K562 (cell line): ENCODE data around the gene DDX51. TPM values are rescaled to one million over a fixed set of nuclear protein-coding genes. Genes with fewer than 3 reads are reported as not detected.
A peak's percentile ranks its signal among the peaks of the same experiment; 100 is the strongest.

Source experiments
- BRF1 ChIP-seq: IDR thresholded peaks from 3 replicates; pipeline ENCODE4 v1.6.1; 2011; ENCODE audit warnings: borderline replicate concordance, mild to moderate bottlenecking; ENCODE audit not compliant: insufficient read length; ENCODE audit errors: extremely low read depth
- CBFA2T2 ChIP-seq: fragments of 450-650 bp; conservative IDR thresholded peaks from 2 replicates; pipeline ENCODE4 v1.6.1; 2017; ENCODE audit warnings: mild to moderate bottlenecking
- EHMT2 ChIP-seq: fragments of 450-650 bp; IDR thresholded peaks from 2 replicates; pipeline ENCODE4 v1.6.1; 2018; ENCODE audit warnings: antibody characterized with exemption
- HLTF ChIP-seq: fragments of 450-650 bp; IDR thresholded peaks from 2 replicates; pipeline ENCODE4 v1.6.1; 2016
- HNRNPUL1 ChIP-seq: fragments of 200-400 bp; formaldehyde crosslinking; IDR thresholded peaks from 2 replicates; pipeline ENCODE4 v1.6.1; 2017; ENCODE audit warnings: low read length
- LEF1 ChIP-seq: fragments of 450-650 bp; IDR thresholded peaks from 2 replicates; pipeline ENCODE4 v1.6.1; 2016; ENCODE audit warnings: mild to moderate bottlenecking
- MLX ChIP-seq, 2 experiments: fragments of 450-650 bp in 1 of 2; sonication (generic) in 1 of 2; formaldehyde crosslinking; conservative IDR thresholded peaks; 2 replicates each; pipeline versions ENCODE4 v1.4.0 to v1.8.1; 2020 to 2022; ENCODE audit warnings: mild to moderate bottlenecking in 1 of 2, missing genetic modification reagents in 1 of 2
- MTA1 ChIP-seq: fragments of 450-650 bp; IDR thresholded peaks from 2 replicates; pipeline ENCODE4 v1.6.1; 2017; ENCODE audit warnings: borderline replicate concordance
- NCOR1 ChIP-seq: fragments of 450-650 bp; IDR thresholded peaks from 2 replicates; pipeline ENCODE4 v1.6.1; 2016; ENCODE audit warnings: mild to moderate bottlenecking, moderate library complexity
- NR3C1 ChIP-seq: sonication (generic); formaldehyde crosslinking; IDR thresholded peaks from 2 replicates; pipeline ENCODE4 v1.8.1; 2022; ENCODE audit warnings: missing genetic modification reagents
- RBM17 ChIP-seq: fragments of 200-400 bp; formaldehyde crosslinking; IDR thresholded peaks from 2 replicates; pipeline ENCODE4 v1.6.1; 2017; ENCODE audit warnings: low read depth, mild to moderate bottlenecking, low read length, borderline replicate concordance
- RUNX1 ChIP-seq: sonication (generic); IDR thresholded peaks from 2 replicates; pipeline ENCODE4 v1.6.1; 2016; ENCODE audit warnings: antibody characterized with exemption, low read depth
- TEAD1 ChIP-seq, 2 experiments: fragments of 450-650 bp in 1 of 2; sonication (generic) in 1 of 2; formaldehyde crosslinking; IDR thresholded peaks; 2 replicates each; pipeline versions ENCODE4 v1.4.0 to v1.8.0; 2020 to 2022; ENCODE audit warnings: mild to moderate bottlenecking in 2 of 2, missing genetic modification reagents in 1 of 2
- TFAP4 ChIP-seq: sonication (generic); formaldehyde crosslinking; IDR thresholded peaks from 2 replicates; pipeline ENCODE4 v1.8.0; 2022; ENCODE audit warnings: missing genetic modification reagents, mild to moderate bottlenecking, moderate library complexity, borderline replicate concordance
- ZBTB33 ChIP-seq: sonication (generic); formaldehyde crosslinking; IDR thresholded peaks from 2 replicates; pipeline ENCODE4 v1.8.1; 2023; ENCODE audit warnings: mild to moderate bottlenecking, missing genetic modification reagents
- ZC3H4 ChIP-seq: sonication (generic); formaldehyde crosslinking; IDR thresholded peaks from 2 replicates; pipeline ENCODE4 v1.9.0; 2021; ENCODE audit warnings: missing genetic modification reagents, borderline replicate concordance
- ZNF12 ChIP-seq: sonication (generic); formaldehyde crosslinking; IDR thresholded peaks from 2 replicates; pipeline ENCODE4 v1.4.0; 2020; ENCODE audit warnings: mild to moderate bottlenecking, missing genetic modification reagents
- ZNF124 ChIP-seq: sonication (generic); formaldehyde crosslinking; IDR thresholded peaks from 2 replicates; pipeline ENCODE4 v1.8.1; 2022; ENCODE audit warnings: missing genetic modification reagents
- ZNF324 ChIP-seq: fragments of 250-450 bp; sonication (Bioruptor Pico); IDR thresholded peaks from 2 replicates; pipeline ENCODE4 v1.4.0; 2020; ENCODE audit warnings: mild to moderate bottlenecking
- ZNF507 ChIP-seq: conservative IDR thresholded peaks from 2 replicates; pipeline ENCODE4 v1.6.1; 2017; ENCODE audit warnings: missing genetic modification characterization, missing compliant biosample characterization
- ZNF561 ChIP-seq: fragments of 450-650 bp; formaldehyde crosslinking; conservative IDR thresholded peaks from 2 replicates; pipeline ENCODE4 v1.4.0; 2020; ENCODE audit warnings: mild to moderate bottlenecking, moderate library complexity
- ZNF707 ChIP-seq: fragments of 250-450 bp; sonication (Bioruptor Pico); conservative IDR thresholded peaks from 2 replicates; pipeline ENCODE4 v1.8.0; 2022; ENCODE audit warnings: inconsistent platforms, mild to moderate bottlenecking, moderate library complexity
- polyA plus RNA-seq, 8 experiments: library from polyadenylated mRNA; depleted of rRNA in 4 of 8; stranded (reverse) in 5 of 8; unstranded in 3 of 8; fragments of >200 nt; fragmentation: Nextera tagmentation in 2 of 8; fragmentation: Illumina TruSeq in 1 of 8; extraction: Ambion mirVana in 2 of 8; extraction: Trizol in 1 of 8; gene quantifications; 2 replicates each; pipeline versions ENCODE4 v1.2.1 to v1.2.3, GENCODE V29; 2011 to 2014; ENCODE audit warnings: inconsistent platforms in 1 of 8, missing spikeins in 1 of 8
- total RNA-seq, 7 experiments: library from RNA; depleted of rRNA in 6 of 7; stranded (reverse); fragments of >200 nt in 6 of 7; fragmentation: Illumina TruSeq in 2 of 7; extraction: Trizol in 2 of 7; gene quantifications; 2 replicates each; pipeline versions ENCODE4 v1.2.1 to v1.2.3, GENCODE V29; 2011 to 2021; ENCODE audit warnings: low replicate concordance in 1 of 7
- TF ChIP-seq, protein P1 (sequence below), 2 experiments: fragments of 450-650 bp in 1 of 2; sonication (generic) in 1 of 2; formaldehyde crosslinking in 1 of 2; IDR thresholded peaks in 1 of 2; conservative IDR thresholded peaks in 1 of 2; 2 replicates each; pipeline versions ENCODE4 v1.6.1 to v1.8.1; 2016 to 2023; ENCODE audit warnings: mild to moderate bottlenecking in 2 of 2, moderate library complexity in 2 of 2, inconsistent platforms in 1 of 2, missing genetic modification reagents in 1 of 2

DDX51 gene
- total and polyA plus RNA-seq, 9 of the 15 experiments (the other 6 are each of a cell fraction or from before 2014, with no cell fraction given) = 1.1 to 35.9 (median 12.4) TPM

DNA sequence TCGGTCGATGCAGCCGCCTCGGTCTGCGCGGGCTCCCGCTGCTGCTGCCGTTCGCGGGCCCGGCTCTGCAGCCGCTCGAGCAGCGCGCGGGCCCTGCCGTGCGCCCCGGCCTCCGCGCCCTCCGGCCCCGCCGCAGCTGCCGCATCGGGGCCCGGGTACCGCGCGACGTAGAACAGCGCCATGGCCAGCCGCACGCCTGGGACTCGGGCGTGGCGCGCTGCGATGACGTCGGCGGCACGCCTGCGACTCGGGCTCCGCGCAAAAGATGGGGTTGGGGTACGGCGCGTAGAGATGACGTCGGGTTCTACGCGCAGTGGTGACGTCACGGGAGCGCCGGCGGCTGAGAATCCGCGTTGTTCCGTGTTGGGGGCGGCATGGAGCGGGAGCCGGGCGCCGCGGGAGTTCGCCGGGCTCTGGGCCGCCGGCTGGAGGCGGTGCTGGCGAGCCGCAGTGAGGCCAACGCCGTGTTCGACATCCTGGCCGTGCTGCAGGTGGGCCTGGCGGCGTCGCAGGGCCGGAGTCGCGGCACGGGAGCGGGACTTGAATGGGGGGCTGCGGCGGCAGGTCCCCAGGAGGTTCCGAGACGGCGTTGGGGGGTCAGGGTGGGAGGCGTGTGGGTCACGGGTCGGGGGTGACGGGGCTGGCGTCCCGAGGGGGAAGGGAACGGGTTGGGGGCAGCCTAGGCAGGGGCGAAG is at the start of gene DDX51, which contains the start of gene NOC4L (continued):
- TF ChIP-seq MLX (CRISPR knock-in tag; conservative IDR thresholded peaks at IDR 0.05) = no peak
- TF ChIP-seq ZNF124 (CRISPR knock-in tag) = no peak
- no peak for TF ChIP-seq NR3C1
- TF ChIP-seq MTA1 = peak; percentile 100
- peak; percentile 94 for TF ChIP-seq TFAP4 (CRISPR knock-in tag)
- TF ChIP-seq ZNF707 = no peak
- no peak for TF ChIP-seq RUNX1
- no peak for TF ChIP-seq ZNF507 (tag)
- no peak for TF ChIP-seq BRF1
- no peak for TF ChIP-seq ZC3H4
- no peak for TF ChIP-seq HNRNPUL1
- TF ChIP-seq ZBTB33 (CRISPR knock-in tag) = peak; percentile 71
- peak in 1 of 2 experiments; percentile 79; a peak in 2 of 4 replicates for TF ChIP-seq TEAD1 (CRISPR knock-in tag; IDR thresholded peaks at IDR 0.05)
- peak; percentile 65; the same call in 1 of the 2 replicates for TF ChIP-seq HLTF
- TF ChIP-seq ZNF561 (CRISPR knock-in tag) = no peak
- TF ChIP-seq RBM17 = no peak
- TF ChIP-seq EHMT2 = no peak
- no peak for TF ChIP-seq CBFA2T2
- TF ChIP-seq LEF1 = no peak
- TF ChIP-seq, protein P1, sequence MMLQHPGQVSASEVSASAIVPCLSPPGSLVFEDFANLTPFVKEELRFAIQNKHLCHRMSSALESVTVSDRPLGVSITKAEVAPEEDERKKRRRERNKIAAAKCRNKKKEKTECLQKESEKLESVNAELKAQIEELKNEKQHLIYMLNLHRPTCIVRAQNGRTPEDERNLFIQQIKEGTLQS (IDR thresholded peaks at IDR 0.05) = peak; percentile 94
- TF ChIP-seq, protein P1 (CRISPR knock-in tag; conservative IDR thresholded peaks at IDR 0.05) = 0 out of 2 replicates have a peak, but pooled peaks have one; percentile 30
- no peak for TF ChIP-seq ZNF324 (CRISPR knock-in tag)
- TF ChIP-seq NCOR1 = peak; percentile 37; the same call in 1 of the 2 replicates
- TF ChIP-seq ZNF12 = no peak
